Naive B cell (primary cell): ENCODE measurements around the gene MXD4. TPM values are rescaled to one million over a fixed set of nuclear protein-coding genes. Genes with fewer than 3 reads are reported as not detected.
"Not testable (repeated sequence)": the region's sequence is repeated elsewhere in the genome, so short reads cannot be mapped to it uniquely, and the experiment has no call there.

ENCODE experiments used
- ATAC-seq, 2 donors: fragments of 150-1000 bp; cut with Tn5 transposase; 2 replicates each; pipeline ENCODE4 v1.10.0; 2021; ENCODE audit warnings: low read depth in 2 of 2, mild to moderate bottlenecking in 2 of 2, moderate library complexity in 2 of 2
- DNase-seq: peaks from one replicate; pipeline ENCODE4 v3.0.0; 2022
- H3K27ac Mint-ChIP-seq, 6 donors: one replicate each; pipeline ENCODE4 v1.8.0; 2020 to 2022; ENCODE audit warnings: mild to moderate bottlenecking in 6 of 6, mixed read lengths in 6 of 6, moderate library complexity in 5 of 6, inconsistent platforms in 2 of 6
- H3K27me3 Mint-ChIP-seq, 3 donors: one replicate each; pipeline ENCODE4 v1.8.0; 2021 to 2022; ENCODE audit warnings: mixed read lengths in 3 of 3, mild to moderate bottlenecking in 1 of 3
- H3K36me3 Mint-ChIP-seq, 2 donors: one replicate each; pipeline ENCODE4 v1.8.0; 2020 to 2022; ENCODE audit warnings: mixed read lengths in 2 of 2, inconsistent platforms in 1 of 2, mild to moderate bottlenecking in 1 of 2
- H3K4me1 Mint-ChIP-seq, 3 donors: one replicate each; pipeline ENCODE4 v1.8.0; 2020 to 2022; ENCODE audit warnings: mixed read lengths in 3 of 3, inconsistent platforms in 1 of 3, mild to moderate bottlenecking in 1 of 3, moderate library complexity in 1 of 3
- H3K4me3 Mint-ChIP-seq, 8 donors: one replicate each; pipeline ENCODE4 v1.8.0; 2020 to 2022; ENCODE audit warnings: mild to moderate bottlenecking in 8 of 8, mixed read lengths in 8 of 8, moderate library complexity in 8 of 8, inconsistent platforms in 2 of 8
- H3K9me3 Mint-ChIP-seq, 7 donors: one replicate each; pipeline ENCODE4 v1.8.0; 2020 to 2022; ENCODE audit warnings: mixed read lengths in 7 of 7, mild to moderate bottlenecking in 5 of 7, inconsistent platforms in 2 of 7, moderate library complexity in 1 of 7
- polyA plus RNA-seq, 6 donors: library from polyadenylated mRNA; unstranded; fragments of 300-500 nt; fragmentation: Illumina TruSeq; gene quantifications; one replicate each; pipeline ENCODE4 v1.2.3, GENCODE V29; 2021; ENCODE audit warnings: low read depth in 6 of 6

MXD4 gene
- polyA plus RNA-seq, 6 donors from 2014 or later, result 29.4 to 46.2 (median 40.6) TPM

DNA sequence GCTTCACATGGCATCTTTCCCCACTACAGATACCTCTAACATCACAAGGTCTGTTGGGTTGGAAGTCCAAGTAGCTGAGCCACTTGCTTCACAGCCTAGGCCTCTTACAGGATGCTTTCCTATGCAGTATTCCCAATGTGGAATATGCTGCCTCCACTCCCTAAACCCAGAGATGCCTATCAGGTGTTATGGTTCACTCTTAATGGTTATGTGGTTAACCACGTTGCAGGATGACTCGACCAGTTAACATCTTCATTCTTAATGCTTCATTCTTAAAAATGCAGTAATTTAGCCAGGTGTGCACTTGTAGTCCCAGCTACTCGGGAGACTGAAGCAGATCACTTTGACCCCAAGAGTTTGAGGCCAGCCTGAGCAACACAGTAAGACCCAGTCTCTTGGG, 44.2 kb downstream of the MXD4 start:
- H3K27me3 Mint-ChIP-seq, result peaks cover 0 to 2% (median 0%) of the 10 kb centered on the region in 3 donors
- no peaks in the 10 kb centered on the region for H3K36me3 Mint-ChIP-seq
- no peaks in the 10 kb centered on the region for H3K9me3 Mint-ChIP-seq
- H3K4me3 Mint-ChIP-seq, result peak overlapping the region in 1 of 8 donors; percentile 10
- DNase-seq, result no peak
- ATAC-seq, result no peak
- H3K4me1 Mint-ChIP-seq, result peaks cover 5 to 6% (median 5%) of the 10 kb centered on the region in 3 donors
- H3K27ac Mint-ChIP-seq, result no peak overlapping the region

DNA sequence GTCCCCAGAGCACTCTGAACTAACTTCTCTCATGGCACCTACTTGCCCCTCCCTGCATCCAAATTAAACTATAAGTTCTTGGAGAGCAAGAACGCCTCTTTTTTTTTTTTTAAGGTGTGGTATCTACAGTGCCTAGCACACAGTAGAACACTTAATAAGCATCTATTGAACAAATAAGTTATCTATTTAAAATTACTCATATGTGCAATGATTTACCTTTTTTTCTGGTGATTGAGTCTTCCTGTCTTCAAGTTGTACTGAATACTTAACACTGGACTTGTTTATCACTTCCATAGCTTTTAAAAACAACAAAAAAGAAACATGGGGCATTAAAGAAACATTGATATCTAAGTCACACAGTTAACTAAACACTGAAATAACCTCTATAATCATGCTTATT, 49.1 kb downstream of the MXD4 start:
- H3K36me3 Mint-ChIP-seq, result no peaks in the 10 kb centered on the region

DNA sequence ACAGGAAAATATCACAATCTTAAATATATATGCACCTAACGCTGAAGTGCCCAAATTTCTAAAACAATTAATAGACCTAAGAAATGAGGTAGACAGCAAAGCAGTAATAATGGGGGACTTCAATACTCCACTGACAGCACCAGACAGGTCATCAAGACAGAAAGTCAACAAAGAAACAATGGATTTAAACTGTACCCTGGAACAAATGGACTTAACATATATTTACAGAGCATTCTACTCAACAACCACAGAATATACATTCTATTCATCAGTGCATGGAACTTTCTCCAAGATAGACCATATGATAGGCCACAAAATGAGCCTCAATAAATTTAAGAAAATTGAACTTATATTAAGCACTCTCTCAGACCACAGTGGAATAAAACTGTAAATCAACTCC, 59.1 kb downstream of the MXD4 start:
- H3K36me3 Mint-ChIP-seq, H3K27ac Mint-ChIP-seq, H3K9me3 Mint-ChIP-seq, H3K4me1 Mint-ChIP-seq, H3K27me3 Mint-ChIP-seq, ATAC-seq, H3K4me3 Mint-ChIP-seq, DNase-seq: not testable (repeated sequence)

More for the DNA sequence above, 49.1 kb downstream of the MXD4 start:
- ATAC-seq, result no peak
- Mint-ChIP-seq H3K4me1 (no peaks in the 10 kb centered on the region), H3K27ac (peak overlapping the region in 1 of 6 donors; percentile 85), H3K9me3 (no peaks in the 10 kb centered on the region), H3K27me3 (peaks cover 0 to 6% (median 0%) of the 10 kb centered on the region in 3 donors), H3K4me3 (no peak overlapping the region)
- no peak for DNase-seq

Other genes with a start within 250 kb of the MXD4 start
- not detected for gene NAT8L, start 202.8 kb downstream of the MXD4 start, polyA plus RNA-seq
- 10 to 100 TPM; 13.3 to 29.1 (median 19.3) TPM for gene HAUS3, start 20.0 kb downstream of the MXD4 start, polyA plus RNA-seq
- gene POLN, start 20.0 kb downstream of the MXD4 start, polyA plus RNA-seq, result under 1 TPM in 4 of 6 donors, not detected in 2; 0.62 to 0.79 (median 0.71) TPM
- gene ZFYVE28, start 156.5 kb upstream of the MXD4 start, polyA plus RNA-seq, result 1 to 10 TPM in 4 of 6 donors, under 1 TPM in 2; 0.71 to 2.9 (median 1.4) TPM
- not detected for gene CFAP99, start 156.8 kb upstream of the MXD4 start, polyA plus RNA-seq
- gene RNF4, start 207.0 kb upstream of the MXD4 start, polyA plus RNA-seq, result 10 to 100 TPM; 48.9 to 87.9 (median 64.8) TPM